ENCODE results near the gene HDAC4. TPM values are rescaled to one million over a fixed set of nuclear protein-coding genes. Genes with fewer than 3 reads are reported as not detected.

The HDAC4 gene
- total and polyA plus RNA-seq, 2 donors (not counting 1 experiment from before 2014, with no cell fraction given) = 13.5 to 46.0 TPM

- H3K9me3 ChIP-seq (ENCODE audit: control extremely low read depth in 1 of 3, control insufficient read depth in 2 of 3, insufficient read depth in 1 of 3, low read length in 2 of 3) = peaks cover 0 to 5% (median 0%) of the 10 kb centered on the region in 3 donors
- no peaks in the 10 kb centered on the region for H3K79me2 ChIP-seq (ENCODE audit: control insufficient read depth, insufficient read depth, low read length)
- CTCF ChIA-PET = no interaction called here
- H3K4me3 Mint-ChIP-seq = no peak overlapping the region
- no peaks in the 10 kb centered on the region for H3K27me3 Mint-ChIP-seq
- H3K4me3 ChIP-seq (ENCODE audit: control extremely low read depth in 1 of 5, extremely low read depth in 1 of 5, insufficient read depth in 1 of 5, low read depth in 2 of 5, low read length in 4 of 5) = no peak overlapping the region
- intact Hi-C loops (cut with micrococcal nuclease) = no loop called here
- POLR2A ChIA-PET = no interaction called here
- H2AFZ ChIP-seq (ENCODE audit: insufficient read depth, low read depth, low read length, poor library complexity, severe bottlenecking) = no peak overlapping the region
- DNase-seq (no peak), ATAC-seq (ENCODE audit: low read depth) (no peak)
- H3K4me1 Mint-ChIP-seq = no peaks in the 10 kb centered on the region
- H3K36me3 ChIP-seq (replicated peaks in 1 of 2; ENCODE audit: control extremely low read depth in 1 of 2, control insufficient read depth in 1 of 2, extremely low read depth in 1 of 2, insufficient read depth in 2 of 2, low read length in 1 of 2) = no peaks in the 10 kb centered on the region
- H3K4me2 ChIP-seq (replicated peaks; ENCODE audit: low read depth, low read length, poor library complexity, severe bottlenecking) = no peak overlapping the region
- no peak overlapping the region for H3K27ac Mint-ChIP-seq
- H3K4me1 ChIP-seq (ENCODE audit: control insufficient read depth in 2 of 2, insufficient read depth in 2 of 2, low read length in 2 of 2) = no peaks in the 10 kb centered on the region
- WGBS (ENCODE audit: insufficient coverage) = over 99% methylated on average over 13 of the region's 19 CpGs
- no peak overlapping the region for H3K27ac ChIP-seq (ENCODE audit: low read length in 2 of 2)
- H4K20me1 ChIP-seq (ENCODE audit: control insufficient read depth, insufficient read depth, low read length, poor library complexity, severe bottlenecking) = no peaks in the 10 kb centered on the region
- peaks cover 1% of the 10 kb centered on the region for H3K9me3 Mint-ChIP-seq (ENCODE audit: insufficient read depth)
- no peaks in the 10 kb centered on the region for H3K27me3 ChIP-seq (replicated peaks in 1 of 4; ENCODE audit: control extremely low read depth in 1 of 4, control insufficient read depth in 3 of 4, insufficient read depth in 4 of 4, low read length in 3 of 4)
- TF ChIP-seq EZH2 (IDR thresholded peaks at IDR 0.05; ENCODE audit: borderline replicate concordance, insufficient read depth, low read depth, low read length, poor library complexity, severe bottlenecking) = no peak
- TF ChIP-seq CTCF (IDR thresholded peaks at IDR 0.05) = no peak
- H3K9ac ChIP-seq (ENCODE audit: low read length) = no peak overlapping the region
Observed at GRCh38 chr2:239165206-239165831, 235.5 kb downstream of the HDAC4 start.

- no peak overlapping the region for H3K27ac Mint-ChIP-seq
- Histone ChIP-seq H3K79me2 (ENCODE audit: control insufficient read depth, insufficient read depth, low read length) (no peaks in the 10 kb centered on the region), H3K27ac (ENCODE audit: low read length in 2 of 2) (no peak overlapping the region)
Observed at GRCh38 chr2:239164335-239164871, 236.4 kb downstream of the HDAC4 start.

More at GRCh38 chr2:239164335-239164871, 236.4 kb downstream of the HDAC4 start:
- no peak for ATAC-seq (ENCODE audit: low read depth)
- TF ChIP-seq EZH2 (IDR thresholded peaks at IDR 0.05; ENCODE audit: borderline replicate concordance, insufficient read depth, low read depth, low read length, poor library complexity, severe bottlenecking) (no peak), CTCF (IDR thresholded peaks at IDR 0.05) (no peak)
- H3K4me1 ChIP-seq (ENCODE audit: control insufficient read depth in 2 of 2, insufficient read depth in 2 of 2, low read length in 2 of 2) = no peaks in the 10 kb centered on the region
- 95% methylated on average over 15 of the region's 16 CpGs for WGBS (ENCODE audit: insufficient coverage)
- no peak for DNase-seq
- H3K27me3 ChIP-seq (replicated peaks in 1 of 4; ENCODE audit: control extremely low read depth in 1 of 4, control insufficient read depth in 3 of 4, insufficient read depth in 4 of 4, low read length in 3 of 4) = no peaks in the 10 kb centered on the region
- H3K27me3 Mint-ChIP-seq = no peaks in the 10 kb centered on the region
- H3K4me3 ChIP-seq (ENCODE audit: control extremely low read depth in 1 of 5, extremely low read depth in 1 of 5, insufficient read depth in 1 of 5, low read depth in 2 of 5, low read length in 4 of 5) = no peak overlapping the region
- no peak overlapping the region for H3K4me2 ChIP-seq (replicated peaks; ENCODE audit: low read depth, low read length, poor library complexity, severe bottlenecking)
- H3K36me3 ChIP-seq (replicated peaks in 1 of 2; ENCODE audit: control extremely low read depth in 1 of 2, control insufficient read depth in 1 of 2, extremely low read depth in 1 of 2, insufficient read depth in 2 of 2, low read length in 1 of 2) = no peaks in the 10 kb centered on the region
- no peaks in the 10 kb centered on the region for H3K4me1 Mint-ChIP-seq
- no peak overlapping the region for H3K9ac ChIP-seq (ENCODE audit: low read length)
- H3K4me3 Mint-ChIP-seq = no peak overlapping the region
- H2AFZ ChIP-seq (ENCODE audit: insufficient read depth, low read depth, low read length, poor library complexity, severe bottlenecking) = no peak overlapping the region
- no peaks in the 10 kb centered on the region for H4K20me1 ChIP-seq (ENCODE audit: control insufficient read depth, insufficient read depth, low read length, poor library complexity, severe bottlenecking)
- peaks cover 0 to 8% (median 0%) of the 10 kb centered on the region in 3 donors for H3K9me3 ChIP-seq (ENCODE audit: control extremely low read depth in 1 of 3, control insufficient read depth in 2 of 3, insufficient read depth in 1 of 3, low read length in 2 of 3)
- intact Hi-C loops (cut with micrococcal nuclease) = no loop called here
- ChIA-PET POLR2A (no interaction called here), CTCF (no interaction called here)
- H3K9me3 Mint-ChIP-seq (ENCODE audit: insufficient read depth) = peaks cover 2% of the 10 kb centered on the region
